Liver (tissue), 9 donors: ENCODE results near the gene SLC5A3. TPM values are rescaled to one million over a fixed set of nuclear protein-coding genes. Genes with fewer than 3 reads are reported as not detected.

Experiments
- DNase-seq: peaks from one replicate; pipeline ENCODE4 v3.0.0-alpha.2; 2017; ENCODE audit warnings: low spot score
- H3K27ac ChIP-seq, 2 donors: one replicate each; pipeline ENCODE4 v1.7.0; 2013; ENCODE audit warnings: inconsistent platforms in 2 of 2, low read length in 2 of 2, control low read depth in 1 of 2, low read depth in 1 of 2, mild to moderate bottlenecking in 1 of 2
- H3K27me3 ChIP-seq, 4 donors: one replicate each; pipeline versions ENCODE4 v1.6.1 to v1.7.0; 2013; ENCODE audit warnings: low read length in 3 of 4, inconsistent platforms in 1 of 4, mild to moderate bottlenecking in 1 of 4, moderate library complexity in 1 of 4; ENCODE audit not compliant: control insufficient read depth in 4 of 4, insufficient read depth in 4 of 4
- H3K36me3 ChIP-seq, 4 donors: one replicate each; pipeline versions ENCODE4 v1.6.1 to v1.7.0; 2013; ENCODE audit warnings: low read length in 3 of 4, mild to moderate bottlenecking in 3 of 4, low read depth in 1 of 4, moderate library complexity in 1 of 4; ENCODE audit not compliant: control insufficient read depth in 4 of 4, insufficient read depth in 3 of 4
- H3K4me1 ChIP-seq, 4 donors: one replicate each; pipeline versions ENCODE4 v1.6.1 to v1.7.0; 2013; ENCODE audit warnings: low read length in 3 of 4, mild to moderate bottlenecking in 3 of 4, moderate library complexity in 1 of 4; ENCODE audit not compliant: control insufficient read depth in 4 of 4, insufficient read depth in 4 of 4
- H3K4me3 ChIP-seq, 3 donors: one replicate each; pipeline versions ENCODE4 v1.6.1 to v1.7.0; 2013; ENCODE audit warnings: low read length in 3 of 3, control low read depth in 1 of 3, low read depth in 1 of 3, mild to moderate bottlenecking in 1 of 3
- H3K9ac ChIP-seq, 2 donors: one replicate each; pipeline ENCODE4 v1.7.0; 2013; ENCODE audit warnings: low read length in 2 of 2, mild to moderate bottlenecking in 2 of 2, moderate library complexity in 2 of 2, control low read depth in 1 of 2, low read depth in 1 of 2
- H3K9me3 ChIP-seq, 4 donors: one replicate each; pipeline versions ENCODE4 v1.6.1 to v1.7.0; 2013; ENCODE audit warnings: low read length in 3 of 4; ENCODE audit not compliant: control insufficient read depth in 4 of 4
- ATF3 ChIP-seq: IDR thresholded peaks from 2 replicates; pipeline ENCODE4 v1.6.1; 2016; ENCODE audit warnings: antibody characterized with exemption
- EGR1 ChIP-seq, 2 donors: IDR thresholded peaks; 2 replicates each; pipeline ENCODE4 v1.6.1; 2016 to 2018; ENCODE audit warnings: antibody characterized with exemption in 2 of 2, low read depth in 2 of 2
- FOXA1 ChIP-seq: IDR thresholded peaks from 2 replicates; pipeline ENCODE4 v1.6.1; 2016; ENCODE audit warnings: antibody characterized with exemption
- FOXA2 ChIP-seq: IDR thresholded peaks from 2 replicates; pipeline ENCODE4 v1.6.1; 2016; ENCODE audit warnings: antibody characterized with exemption
- GABPA ChIP-seq, 2 donors: IDR thresholded peaks in 1 of 2; conservative IDR thresholded peaks in 1 of 2; 2 replicates each; pipeline ENCODE4 v1.6.1; 2016; ENCODE audit warnings: antibody characterized with exemption in 2 of 2, mild to moderate bottlenecking in 1 of 2, moderate library complexity in 1 of 2
- HNF4A ChIP-seq, 2 donors: conservative IDR thresholded peaks; 2 replicates each; pipeline ENCODE4 v1.6.1; 2016; ENCODE audit warnings: antibody characterized with exemption in 2 of 2, mild to moderate bottlenecking in 2 of 2
- HNF4G ChIP-seq: IDR thresholded peaks from 2 replicates; pipeline ENCODE4 v1.6.1; 2016; ENCODE audit warnings: antibody characterized with exemption
- NR2F2 ChIP-seq: IDR thresholded peaks from 2 replicates; pipeline ENCODE4 v1.6.1; 2016; ENCODE audit warnings: antibody characterized with exemption
- REST ChIP-seq: IDR thresholded peaks from 2 replicates; pipeline ENCODE4 v1.6.1; 2016; ENCODE audit warnings: antibody characterized with exemption, mild to moderate bottlenecking
- RXRA ChIP-seq, 2 donors: IDR thresholded peaks; 2 replicates each; pipeline ENCODE4 v1.6.1; 2017 to 2018; ENCODE audit warnings: antibody characterized with exemption in 2 of 2, mild to moderate bottlenecking in 1 of 2
- TAF1 ChIP-seq: conservative IDR thresholded peaks from 2 replicates; pipeline ENCODE4 v1.6.1; 2016; ENCODE audit warnings: antibody characterized with exemption, mild to moderate bottlenecking
- YY1 ChIP-seq: IDR thresholded peaks from 2 replicates; pipeline ENCODE4 v1.6.1; 2016; ENCODE audit warnings: antibody characterized with exemption, mild to moderate bottlenecking
- ZBTB33 ChIP-seq: IDR thresholded peaks from 2 replicates; pipeline ENCODE4 v1.6.1; 2016; ENCODE audit warnings: antibody characterized with exemption
- WGBS: extraction: QIAGEN DNeasy Blood & Tissue Kit; methylation state at CpG from one replicate; pipeline ENCODE4 v1.1.7; 2013; 5-methylcytosine and 5-hydroxymethylcytosine counted together
- polyA plus RNA-seq, 2 donors: library from polyadenylated mRNA; stranded (reverse) in 1 of 2; unstranded in 1 of 2; fragments of 200-250 nt in 1 of 2; fragments of >200 nt in 1 of 2; fragmentation: Nextera tagmentation in 1 of 2; extraction: Ambion mirVana in 1 of 2; gene quantifications; one replicate each; pipeline versions ENCODE4 v1.2.1 to v1.2.3, GENCODE V29; 2013 to 2015
- total RNA-seq, 2 donors: library from RNA; depleted of rRNA; stranded (reverse); fragments of >200 nt; gene quantifications; one replicate each; pipeline ENCODE4 v1.2.3, GENCODE V29; 2014
- TF ChIP-seq, protein P1 (sequence below): IDR thresholded peaks from 2 replicates; pipeline ENCODE4 v1.6.1; 2016; ENCODE audit warnings: antibody characterized with exemption
- donor health status: healthy.
- donor health status: healthy.
- donor health status: healthy.
- donor health status: healthy.
- donor health status: healthy.

Gene SLC5A3
- total and polyA plus RNA-seq, 4 donors = 1.5 to 16.6 (median 8.1) TPM

- no peak for DNase-seq
- Histone ChIP-seq H3K9me3 (no peaks in the 10 kb centered on the region), H3K4me3 (no peak overlapping the region), H3K27ac (no peak overlapping the region), H3K27me3 (no peaks in the 10 kb centered on the region), H3K4me1 (no peaks in the 10 kb centered on the region), H3K9ac (no peak overlapping the region), H3K36me3 (no peaks in the 10 kb centered on the region)
- no peak for TF ChIP-seq NR2F2
- TF ChIP-seq HNF4A (conservative IDR thresholded peaks at IDR 0.05) = no peak
- no peak for TF ChIP-seq RXRA (IDR thresholded peaks at IDR 0.05)
- no peak for TF ChIP-seq GABPA (IDR thresholded peaks at IDR 0.05 in 1 of 2, conservative IDR thresholded peaks at IDR 0.05 in 1 of 2)
- TF ChIP-seq, protein P1, sequence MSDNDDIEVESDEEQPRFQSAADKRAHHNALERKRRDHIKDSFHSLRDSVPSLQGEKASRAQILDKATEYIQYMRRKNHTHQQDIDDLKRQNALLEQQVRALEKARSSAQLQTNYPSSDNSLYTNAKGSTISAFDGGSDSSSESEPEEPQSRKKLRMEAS = no peak
- TF ChIP-seq YY1 = no peak
- no peak for TF ChIP-seq FOXA1
- TF ChIP-seq FOXA2 = no peak
- WGBS = 91% methylated on average over 5 of the region's 5 CpGs
These were observed 17.8 kb upstream of the SLC5A3 start for GRCh38 chr21:34055615-34056014.

DNA sequence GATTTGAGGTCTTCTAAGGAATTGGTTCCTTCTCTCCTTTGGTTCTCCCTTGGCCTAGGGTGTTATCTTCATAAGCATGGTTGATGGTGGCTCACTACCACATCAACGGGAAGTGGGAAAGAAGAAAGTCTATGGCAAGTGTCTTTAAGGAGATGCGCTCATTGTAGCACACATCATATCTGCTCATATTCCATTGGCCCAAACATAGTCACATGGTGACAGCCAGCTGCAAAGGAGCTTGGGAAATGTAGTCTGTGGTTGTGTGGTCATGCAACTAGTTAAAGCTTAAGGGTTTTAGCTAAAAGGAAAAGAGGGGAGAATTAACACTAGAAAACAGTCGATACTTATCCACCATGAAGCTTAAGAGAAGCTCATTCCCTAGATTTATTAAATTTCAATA, 11.4 kb upstream of the SLC5A3 start:
- no peaks in the 10 kb centered on the region for H3K27me3 ChIP-seq
- H3K9ac ChIP-seq = no peak overlapping the region
- no peak for DNase-seq
- H3K4me1 ChIP-seq = no peaks in the 10 kb centered on the region
- WGBS = 91% methylated on average over 3 of the region's 3 CpGs
- no peak for TF ChIP-seq RXRA (IDR thresholded peaks at IDR 0.05)
- no peak overlapping the region for H3K4me3 ChIP-seq
- no peak overlapping the region for H3K27ac ChIP-seq
- no peaks in the 10 kb centered on the region for H3K36me3 ChIP-seq
- H3K9me3 ChIP-seq = no peaks in the 10 kb centered on the region

GRCh38 chr21:34065027-34065426, 8.4 kb upstream of the SLC5A3 start:
- no peaks in the 10 kb centered on the region for H3K27me3 ChIP-seq
- H3K36me3 ChIP-seq = no peaks in the 10 kb centered on the region
- H3K4me3 ChIP-seq = no peak overlapping the region
- DNase-seq = no peak
- no peaks in the 10 kb centered on the region for H3K4me1 ChIP-seq
- no peak overlapping the region for H3K9ac ChIP-seq
- 83% methylated on average over 3 of the region's 3 CpGs for WGBS
- H3K9me3 ChIP-seq = no peaks in the 10 kb centered on the region
- H3K27ac ChIP-seq = no peak overlapping the region
- TF ChIP-seq YY1 (no peak), ATF3 (no peak), TAF1 (no peak), REST (no peak), GABPA (IDR thresholded peaks at IDR 0.05 in 1 of 2, conservative IDR thresholded peaks at IDR 0.05 in 1 of 2) (no peak), RXRA (IDR thresholded peaks at IDR 0.05) (no peak), FOXA1 (no peak), ZBTB33 (no peak), HNF4G (no peak), EGR1 (IDR thresholded peaks at IDR 0.05; ENCODE audit: low read depth in 2 of 2) (no peak)
